CD4-positive, alpha-beta T cell (primary cell): ENCODE data around the gene HTR2C. TPM values are rescaled to one million over a fixed set of nuclear protein-coding genes. Genes with fewer than 3 reads are reported as not detected.

ENCODE experiments used
- ATAC-seq: fragments of 200-7000 bp; cut with Tn5 transposase; one replicate; pipeline ENCODE4 v1.10.0; 2022; ENCODE audit warnings: mild to moderate bottlenecking; ENCODE audit not compliant: poor library complexity
- CTCF ChIA-PET: fragments of 350-600 bp; sonication (Branson Sonifier 250); formaldehyde crosslinking; loops from one replicate; lab custom pipeline; 2021; ENCODE audit warnings: antibody characterized with exemption, inconsistent platforms; lab: Charles Lee
- POLR2A ChIA-PET: fragments of 350-600 bp; sonication (Branson Sonifier 250); formaldehyde crosslinking; loops from one replicate; lab custom pipeline; 2021; ENCODE audit warnings: antibody characterized with exemption, inconsistent platforms; lab: Charles Lee
- DNase-seq, 14 experiments: peaks; one replicate each; pipeline ENCODE4 v3.0.0-alpha.2; 2013 to 2020; ENCODE audit warnings: mixed read lengths in 2 of 14
- H3K27ac ChIP-seq, 2 donors: one replicate each; pipeline versions ENCODE4 v1.5.1 to v1.7.0; 2013; ENCODE audit warnings: low read length in 2 of 2, low read depth in 1 of 2, mild to moderate bottlenecking in 1 of 2
- H3K27me3 ChIP-seq, 2 experiments: 1 replicate in 1 of 2; 2 replicates in 1 of 2; pipeline versions ENCODE4 v1.6.1 to v1.7.0; 2013; ENCODE audit warnings: low read length in 2 of 2, control low read depth in 1 of 2, mild to moderate bottlenecking in 1 of 2, moderate library complexity in 1 of 2; ENCODE audit not compliant: insufficient read depth in 2 of 2, control insufficient read depth in 1 of 2
- H3K36me3 ChIP-seq: one replicate; pipeline ENCODE4 v1.6.1; 2013; ENCODE audit warnings: low read length, control low read depth; ENCODE audit not compliant: insufficient read depth
- H3K4me1 ChIP-seq: one replicate; pipeline ENCODE4 v1.6.1; 2013; ENCODE audit warnings: low read length, control low read depth; ENCODE audit not compliant: insufficient read depth
- H3K4me3 ChIP-seq: one replicate; pipeline ENCODE4 v1.5.1; 2013; ENCODE audit warnings: mild to moderate bottlenecking, low read length, moderate library complexity
- H3K9me3 ChIP-seq, 2 experiments: 1 replicate in 1 of 2; 2 replicates in 1 of 2; pipeline versions ENCODE4 v1.6.1 to v1.7.0; 2013; ENCODE audit warnings: low read length in 2 of 2, mild to moderate bottlenecking in 2 of 2, control low read depth in 1 of 2, moderate library complexity in 1 of 2; ENCODE audit not compliant: control insufficient read depth in 1 of 2, insufficient read depth in 1 of 2
- H3K27ac Mint-ChIP-seq: one replicate; pipeline ENCODE4 v1.8.0; 2020; ENCODE audit warnings: mixed read lengths
- H3K27me3 Mint-ChIP-seq: one replicate; pipeline ENCODE4 v1.8.0; 2021; ENCODE audit warnings: mixed read lengths
- H3K36me3 Mint-ChIP-seq: one replicate; pipeline ENCODE4 v1.8.0; 2021; ENCODE audit warnings: low read depth, mixed read lengths
- H3K4me1 Mint-ChIP-seq: one replicate; pipeline ENCODE4 v1.8.0; 2021; ENCODE audit warnings: low read depth, mixed read lengths
- H3K4me3 Mint-ChIP-seq: one replicate; pipeline ENCODE4 v1.8.0; 2020; ENCODE audit warnings: mild to moderate bottlenecking, mixed read lengths
- H3K9me3 Mint-ChIP-seq: one replicate; pipeline ENCODE4 v1.8.0; 2020; ENCODE audit warnings: mixed read lengths
- CTCF ChIP-seq: fragments of 200-600 bp; IDR thresholded peaks from one replicate; pipeline ENCODE4 v1.8.0; 2022; ENCODE audit warnings: antibody characterized with exemption, mild to moderate bottlenecking
- intact Hi-C, 2 experiments: fragments of 100-400 bp; cut with DNase I in 1 of 2; cut with micrococcal nuclease in 1 of 2; formaldehyde crosslinking; loops; one replicate each; pipeline versions ENCODE4 v1.15.1 to v1.9.0; 2023 to 2025; cut with DNase I, micrococcal nuclease
- total RNA-seq, 174 experiments: library from RNA in 2 of 174; stranded (reverse) in 2 of 174; gene quantifications; one replicate each; pipeline ENCODE4 v1.2.3 and lab custom pipeline; 2021 to 2026

Gene HTR2C
- total RNA-seq, 2 experiments from 2014 or later = not detected

GRCh38 chrX:114582264-114582632 is 1.6 kb upstream of the HTR2C start:
- Histone ChIP-seq H3K4me3 (no peak overlapping the region), H3K9me3 (peaks cover 0 to 24% of the 10 kb centered on the region in 2 experiments), H3K27ac (no peak overlapping the region), H3K36me3 (no peaks in the 10 kb centered on the region), H3K27me3 (peaks cover 11 to 19% of the 10 kb centered on the region in 2 experiments), H3K4me1 (no peaks in the 10 kb centered on the region)
- Mint-ChIP-seq H3K27me3 (peaks cover 11% of the 10 kb centered on the region), H3K4me3 (no peak overlapping the region), H3K36me3 (no peaks in the 10 kb centered on the region), H3K27ac (no peak overlapping the region), H3K4me1 (no peaks in the 10 kb centered on the region), H3K9me3 (no peaks in the 10 kb centered on the region)
- intact Hi-C loops = no loop called here
- ChIA-PET CTCF (no interaction called here), POLR2A (no interaction called here)
- TF ChIP-seq CTCF = no peak
- DNase-seq = no peak
- ATAC-seq = no peak

- H3K4me3 Mint-ChIP-seq = no peak overlapping the region
- peaks cover 11% of the 10 kb centered on the region for H3K27me3 Mint-ChIP-seq
- peaks cover 11 to 19% of the 10 kb centered on the region in 2 experiments for H3K27me3 ChIP-seq
- no peaks in the 10 kb centered on the region for H3K4me1 ChIP-seq
- H3K9me3 ChIP-seq = peaks cover 0 to 24% of the 10 kb centered on the region in 2 experiments
- no peak overlapping the region for H3K27ac Mint-ChIP-seq
- no peaks in the 10 kb centered on the region for H3K36me3 Mint-ChIP-seq
- no peaks in the 10 kb centered on the region for H3K4me1 Mint-ChIP-seq
- DNase-seq = no peak
- POLR2A ChIA-PET = no interaction called here
- H3K9me3 Mint-ChIP-seq = no peaks in the 10 kb centered on the region
- no peaks in the 10 kb centered on the region for H3K36me3 ChIP-seq
- no peak for TF ChIP-seq CTCF
- no peak overlapping the region for H3K27ac ChIP-seq
- H3K4me3 ChIP-seq = no peak overlapping the region
- ATAC-seq = no peak
- intact Hi-C loops = no loop called here
- CTCF ChIA-PET = no interaction called here
Measured at GRCh38 chrX:114582698-114583395, 1.0 kb upstream of the HTR2C start.

- no peak overlapping the region for H3K4me3 Mint-ChIP-seq
- H3K4me1 ChIP-seq = no peaks in the 10 kb centered on the region
- peaks cover 11 to 19% of the 10 kb centered on the region in 2 experiments for H3K27me3 ChIP-seq
- H3K9me3 ChIP-seq = peaks cover 0 to 24% of the 10 kb centered on the region in 2 experiments
- H3K36me3 Mint-ChIP-seq = no peaks in the 10 kb centered on the region
- ATAC-seq = no peak
- DNase-seq = no peak
- no peaks in the 10 kb centered on the region for H3K4me1 Mint-ChIP-seq
- H3K27ac Mint-ChIP-seq = no peak overlapping the region
- no peak overlapping the region for H3K27ac ChIP-seq
- ChIA-PET CTCF (no interaction called here), POLR2A (no interaction called here)
- intact Hi-C loops = no loop called here
- no peaks in the 10 kb centered on the region for H3K36me3 ChIP-seq
- H3K9me3 Mint-ChIP-seq = no peaks in the 10 kb centered on the region
- no peak overlapping the region for H3K4me3 ChIP-seq
- peaks cover 11% of the 10 kb centered on the region for H3K27me3 Mint-ChIP-seq
- TF ChIP-seq CTCF = no peak
Measured at GRCh38 chrX:114584375-114584943, 573 bp downstream of the HTR2C start.
